GM12878 (cell line): ENCODE results near the gene MUL1. TPM values are rescaled to one million over a fixed set of nuclear protein-coding genes. Genes with fewer than 3 reads are reported as not detected.

ENCODE experiments used
- ATF3 ChIP-seq: IDR thresholded peaks from 2 replicates; pipeline ENCODE4 v1.6.1; 2011; ENCODE audit warnings: low read depth, mild to moderate bottlenecking, low read length, moderate library complexity, borderline replicate concordance; ENCODE audit errors: extremely low read depth
- BACH1 ChIP-seq: fragments of 450-650 bp; IDR thresholded peaks from 2 replicates; pipeline ENCODE4 v1.6.1; 2017; ENCODE audit warnings: mild to moderate bottlenecking, borderline replicate concordance
- BCLAF1 ChIP-seq: fragments of 450-650 bp; IDR thresholded peaks from 2 replicates; pipeline ENCODE4 v1.6.1; 2017; ENCODE audit warnings: antibody characterized with exemption, mild to moderate bottlenecking, moderate library complexity
- CHD2 ChIP-seq: IDR thresholded peaks from 2 replicates; pipeline ENCODE4 v1.6.1; 2011; ENCODE audit warnings: low read depth, low read length, improper control_type of control experiment, borderline replicate concordance
- CREB1 ChIP-seq: IDR thresholded peaks from 2 replicates; pipeline ENCODE4 v1.6.1; 2012; ENCODE audit warnings: low read depth, mild to moderate bottlenecking, inconsistent platforms
- HDAC2 ChIP-seq: fragments of 200-600 bp; sonication (generic); IDR thresholded peaks from 2 replicates; pipeline ENCODE4 v1.6.1; 2017
- HDGF ChIP-seq: fragments of 450-650 bp; IDR thresholded peaks from 2 replicates; pipeline ENCODE4 v1.6.1; 2016; ENCODE audit warnings: antibody characterized with exemption
- HSF1 ChIP-seq: fragments of 150-350 bp; IDR thresholded peaks from 2 replicates; pipeline ENCODE4 v1.6.1; 2014; ENCODE audit warnings: mild to moderate bottlenecking, low read depth, low read length
- MEF2A ChIP-seq: IDR thresholded peaks from 2 replicates; pipeline ENCODE4 v1.6.1; 2011; ENCODE audit warnings: low read depth, mild to moderate bottlenecking, low read length, moderate library complexity; ENCODE audit not compliant: insufficient read depth
- MYC ChIP-seq: IDR thresholded peaks from 2 replicates; pipeline ENCODE4 v1.6.1; 2011; ENCODE audit warnings: mild to moderate bottlenecking, low read length, moderate library complexity, inconsistent platforms; ENCODE audit not compliant: insufficient read depth, insufficient replicate concordance, insufficient read length, severe bottlenecking
- NR2C2 ChIP-seq: IDR thresholded peaks from 2 replicates; pipeline ENCODE4 v1.6.1; 2011; ENCODE audit warnings: borderline replicate concordance, low read depth; ENCODE audit not compliant: control insufficient read depth, insufficient read length
- PAX5 ChIP-seq: IDR thresholded peaks from 2 replicates; pipeline ENCODE4 v1.6.1; 2011; ENCODE audit warnings: low read depth, low read length, borderline replicate concordance
- PAX8 ChIP-seq: fragments of 450-650 bp; IDR thresholded peaks from 2 replicates; pipeline ENCODE4 v1.6.1; 2017; ENCODE audit warnings: mild to moderate bottlenecking, moderate library complexity
- RCOR1 ChIP-seq: conservative IDR thresholded peaks from 2 replicates; pipeline ENCODE4 v1.6.1; 2012; ENCODE audit warnings: low read depth, low read length, improper control_type of control experiment
- SIX5 ChIP-seq: IDR thresholded peaks from 2 replicates; pipeline ENCODE4 v1.6.1; 2011; ENCODE audit warnings: mild to moderate bottlenecking, low read depth, low read length, moderate library complexity; ENCODE audit not compliant: severe bottlenecking
- STAT1 ChIP-seq: fragments of 450-650 bp; conservative IDR thresholded peaks from 2 replicates; pipeline ENCODE4 v1.6.1; 2014; ENCODE audit warnings: antibody characterized with exemption, mild to moderate bottlenecking
- SUZ12 ChIP-seq: fragments of 200-600 bp; sonication (generic); IDR thresholded peaks from one replicate; pipeline ENCODE4 v1.6.1; 2018; ENCODE audit warnings: antibody characterized with exemption, mild to moderate bottlenecking; ENCODE audit not compliant: unreplicated experiment
- polyA plus RNA-seq, 11 experiments: library from polyadenylated mRNA; depleted of rRNA in 4 of 11; unstranded in 6 of 11; stranded (reverse) in 5 of 11; fragments of >200 nt; fragmentation: Nextera tagmentation in 4 of 11; fragmentation: Illumina TruSeq in 1 of 11; extraction: Ambion mirVana in 4 of 11; extraction: Trizol in 1 of 11; gene quantifications; 1 replicate in 1 of 11; 2 replicates in 10 of 11; pipeline versions ENCODE4 v1.2.1 to v1.2.3, GENCODE V29; 2011 to 2016; ENCODE audit warnings: inconsistent platforms in 2 of 11, missing spikeins in 2 of 11, low read depth in 1 of 11
- total RNA-seq, 4 experiments: library from RNA; depleted of rRNA in 3 of 4; stranded (reverse); fragments of >200 nt in 3 of 4; fragmentation: Illumina TruSeq in 1 of 4; extraction: Trizol in 1 of 4; gene quantifications; 2 replicates each; pipeline versions ENCODE4 v1.2.1 to v1.2.3, GENCODE V29; 2013 to 2021
- TF ChIP-seq, protein P1 (sequence below): fragments of 450-650 bp; formaldehyde crosslinking; IDR thresholded peaks from 2 replicates; pipeline ENCODE4 v1.5.0; 2022; ENCODE audit warnings: mild to moderate bottlenecking, missing genetic modification characterization
- TF ChIP-seq, protein P2 (sequence below): fragments of 450-650 bp; IDR thresholded peaks from 2 replicates; pipeline ENCODE4 v1.6.1; 2017; ENCODE audit warnings: mild to moderate bottlenecking

Gene MUL1
- total and polyA plus RNA-seq, 10 of the 15 experiments (the other 5 are each of a cell fraction or from before 2014, with no cell fraction given) = 4.9 to 27.0 (median 15.5) TPM

DNA sequence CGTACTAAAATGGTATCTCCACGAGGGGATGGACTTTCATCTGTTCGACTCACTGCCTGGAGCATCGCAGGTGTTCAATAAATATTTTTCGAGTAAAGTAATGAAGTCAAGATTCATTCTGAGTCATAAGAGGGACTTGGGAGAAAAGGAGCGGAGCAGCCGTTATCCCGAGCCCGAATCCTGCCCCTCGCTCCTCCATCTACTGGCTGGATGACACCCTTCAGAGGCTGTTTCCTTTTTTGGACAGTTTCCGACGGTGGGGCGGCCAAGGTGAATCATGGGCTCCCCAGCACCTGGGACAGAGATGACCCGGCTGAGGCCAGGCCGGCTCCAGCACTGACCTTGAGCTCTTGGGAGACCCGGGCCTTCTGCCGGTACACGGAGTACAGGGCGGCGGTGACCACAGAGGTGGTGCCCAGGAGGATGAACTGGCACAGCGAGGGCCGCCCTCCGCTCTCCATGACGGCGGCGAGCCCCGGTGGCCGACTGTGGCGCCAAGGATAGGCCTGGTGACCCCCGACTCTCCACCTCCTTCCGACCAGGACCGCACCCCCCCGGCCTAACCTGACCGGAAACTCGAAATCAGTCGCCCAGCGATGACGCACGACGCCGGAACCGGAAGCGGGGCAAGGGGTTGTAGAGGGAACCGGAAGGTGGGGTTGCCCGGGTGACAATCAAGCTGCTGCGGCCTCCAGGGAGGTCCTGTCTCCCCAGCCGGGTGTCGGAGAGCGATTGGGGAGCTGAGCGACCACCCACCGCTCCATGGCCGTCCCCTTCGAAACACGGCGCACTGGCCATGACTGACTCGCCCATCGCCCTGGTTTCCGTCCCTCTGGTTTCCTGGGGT, at the start of gene MUL1 (continued):
- TF ChIP-seq MYC = no peak
- no peak for TF ChIP-seq SUZ12
- TF ChIP-seq, protein P1, sequence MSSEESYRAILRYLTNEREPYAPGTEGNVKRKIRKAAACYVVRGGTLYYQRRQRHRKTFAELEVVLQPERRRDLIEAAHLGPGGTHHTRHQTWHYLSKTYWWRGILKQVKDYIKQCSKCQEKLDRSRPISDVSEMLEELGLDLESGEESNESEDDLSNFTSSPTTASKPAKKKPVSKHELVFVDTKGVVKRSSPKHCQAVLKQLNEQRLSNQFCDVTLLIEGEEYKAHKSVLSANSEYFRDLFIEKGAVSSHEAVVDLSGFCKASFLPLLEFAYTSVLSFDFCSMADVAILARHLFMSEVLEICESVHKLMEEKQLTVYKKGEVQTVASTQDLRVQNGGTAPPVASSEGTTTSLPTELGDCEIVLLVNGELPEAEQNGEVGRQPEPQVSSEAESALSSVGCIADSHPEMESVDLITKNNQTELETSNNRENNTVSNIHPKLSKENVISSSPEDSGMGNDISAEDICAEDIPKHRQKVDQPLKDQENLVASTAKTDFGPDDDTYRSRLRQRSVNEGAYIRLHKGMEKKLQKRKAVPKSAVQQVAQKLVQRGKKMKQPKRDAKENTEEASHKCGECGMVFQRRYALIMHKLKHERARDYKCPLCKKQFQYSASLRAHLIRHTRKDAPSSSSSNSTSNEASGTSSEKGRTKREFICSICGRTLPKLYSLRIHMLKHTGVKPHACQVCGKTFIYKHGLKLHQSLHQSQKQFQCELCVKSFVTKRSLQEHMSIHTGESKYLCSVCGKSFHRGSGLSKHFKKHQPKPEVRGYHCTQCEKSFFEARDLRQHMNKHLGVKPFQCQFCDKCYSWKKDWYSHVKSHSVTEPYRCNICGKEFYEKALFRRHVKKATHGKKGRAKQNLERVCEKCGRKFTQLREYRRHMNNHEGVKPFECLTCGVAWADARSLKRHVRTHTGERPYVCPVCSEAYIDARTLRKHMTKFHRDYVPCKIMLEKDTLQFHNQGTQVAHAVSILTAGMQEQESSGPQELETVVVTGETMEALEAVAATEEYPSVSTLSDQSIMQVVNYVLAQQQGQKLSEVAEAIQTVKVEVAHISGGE (CRISPR knock-in tag) = peak; percentile 48; the same call in 1 of the 2 replicates
- TF ChIP-seq PAX8 = no peak
- peak; percentile 82; the same call in 1 of the 2 replicates for TF ChIP-seq ATF3
- TF ChIP-seq BCLAF1 = no peak
- no peak for TF ChIP-seq RCOR1
- TF ChIP-seq MEF2A = no peak
- TF ChIP-seq, protein P2, sequence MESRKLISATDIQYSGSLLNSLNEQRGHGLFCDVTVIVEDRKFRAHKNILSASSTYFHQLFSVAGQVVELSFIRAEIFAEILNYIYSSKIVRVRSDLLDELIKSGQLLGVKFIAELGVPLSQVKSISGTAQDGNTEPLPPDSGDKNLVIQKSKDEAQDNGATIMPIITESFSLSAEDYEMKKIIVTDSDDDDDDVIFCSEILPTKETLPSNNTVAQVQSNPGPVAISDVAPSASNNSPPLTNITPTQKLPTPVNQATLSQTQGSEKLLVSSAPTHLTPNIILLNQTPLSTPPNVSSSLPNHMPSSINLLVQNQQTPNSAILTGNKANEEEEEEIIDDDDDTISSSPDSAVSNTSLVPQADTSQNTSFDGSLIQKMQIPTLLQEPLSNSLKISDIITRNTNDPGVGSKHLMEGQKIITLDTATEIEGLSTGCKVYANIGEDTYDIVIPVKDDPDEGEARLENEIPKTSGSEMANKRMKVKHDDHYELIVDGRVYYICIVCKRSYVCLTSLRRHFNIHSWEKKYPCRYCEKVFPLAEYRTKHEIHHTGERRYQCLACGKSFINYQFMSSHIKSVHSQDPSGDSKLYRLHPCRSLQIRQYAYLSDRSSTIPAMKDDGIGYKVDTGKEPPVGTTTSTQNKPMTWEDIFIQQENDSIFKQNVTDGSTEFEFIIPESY = no peak
- 0 out of 2 replicates have a peak, but pooled peaks have one; percentile 19 for TF ChIP-seq STAT1
- TF ChIP-seq NR2C2 = no peak
- peak; percentile 69 for TF ChIP-seq SIX5
- peak; percentile 99 for TF ChIP-seq CREB1
- no peak for TF ChIP-seq HDAC2
- TF ChIP-seq PAX5 = no peak; the same call in 1 of the 2 replicates
- 0 out of 2 replicates have a peak, but pooled peaks have one; percentile 57 for TF ChIP-seq HDGF
- TF ChIP-seq HSF1 = no peak
- TF ChIP-seq CHD2 = peak; percentile 54; the same call in 1 of the 2 replicates
- TF ChIP-seq BACH1 = no peak; the same call in 1 of the 2 replicates
